Astrocyte of the hippocampus (primary cell): ENCODE data around the gene JOSD2.

Experiments
- DNase-seq: peaks from one replicate; pipeline ENCODE4 v3.0.0; 2011; ENCODE audit warnings: low read depth, low spot score

The JOSD2 gene

GRCh38 chr19:50514346-50515167, 3.6 kb upstream of the JOSD2 start:
- peak; percentile 58 for DNase-seq

- DNase-seq: peak; percentile 23
Measured at GRCh38 chr19:50513746-50514345, 2.9 kb upstream of the JOSD2 start, which contains the start of gene ASPDH. Gene ASPDH, minus strand, starts transcription at chr19:50513913. Its CDS starts 90 bp downstream, at chr19:50513823.

DNA sequence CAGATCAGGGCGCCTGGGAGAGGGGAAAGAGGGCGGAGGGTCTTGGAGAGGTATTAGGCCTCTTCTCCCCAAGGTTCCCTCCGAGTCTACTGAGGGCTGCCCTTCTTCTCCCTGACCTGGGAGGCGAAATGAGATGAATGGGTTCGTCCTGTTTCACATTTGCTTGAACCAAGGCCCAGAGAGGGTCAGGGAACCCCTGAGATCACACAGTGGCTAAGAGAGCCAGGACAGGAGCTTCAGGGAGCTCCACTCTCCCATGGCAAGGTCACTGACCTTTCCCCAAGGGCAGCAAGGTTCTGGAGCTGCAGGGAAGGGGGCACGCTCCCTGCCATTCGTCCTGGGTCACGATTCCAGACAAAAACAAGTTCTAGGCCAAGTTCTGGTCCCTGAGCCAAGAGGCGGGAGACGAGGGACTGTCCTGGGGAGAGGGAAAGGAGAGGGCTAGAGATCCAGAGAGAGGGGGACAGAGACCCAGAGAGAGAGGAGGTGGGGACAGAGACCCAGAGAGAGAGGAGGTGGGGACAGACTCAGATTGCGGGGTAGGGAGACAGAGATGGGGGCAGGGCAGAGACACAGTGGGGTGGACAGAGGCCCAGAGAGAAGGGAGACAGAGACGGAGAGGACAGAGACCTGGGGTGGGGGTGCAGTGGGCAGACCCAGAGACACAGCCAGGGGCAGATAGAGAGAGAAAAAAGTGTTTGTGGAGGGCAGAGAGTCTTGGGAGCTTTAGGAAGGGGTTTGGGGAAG, 2.2 kb upstream of the JOSD2 start:
- DNase-seq: no peak

GRCh38 chr19:50512112-50512998, 1.4 kb upstream of the JOSD2 start:
- DNase-seq: no peak

DNA sequence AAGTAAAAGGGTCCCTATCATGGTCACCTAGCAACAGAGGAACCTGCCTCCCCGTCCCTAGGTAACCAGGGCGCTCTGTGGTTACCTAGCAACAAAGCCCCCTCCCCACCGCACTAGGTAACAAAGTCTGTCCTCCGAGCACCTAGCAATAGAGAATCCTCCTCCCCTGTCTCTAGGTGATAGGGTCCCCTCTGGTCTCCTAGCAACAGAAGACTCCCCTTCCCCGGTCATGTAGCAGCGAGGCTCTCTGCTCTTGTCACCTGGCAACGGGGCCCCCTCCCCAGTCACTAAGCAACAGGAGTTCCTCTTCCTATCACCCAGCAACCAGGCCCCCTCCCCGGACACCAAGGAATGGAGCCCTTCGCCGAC, 307 bp downstream of the JOSD2 start:
- DNase-seq: no peak

- peak; percentile 32 for DNase-seq
Measured at GRCh38 chr19:50510121-50510670, 795 bp downstream of the JOSD2 start.

GRCh38 chr19:50509366-50509765, 1.6 kb downstream of the JOSD2 start:
- DNase-seq: no peak

- no peak for DNase-seq
Measured at GRCh38 chr19:50508843-50509190, 2.2 kb downstream of the JOSD2 start.

DNA sequence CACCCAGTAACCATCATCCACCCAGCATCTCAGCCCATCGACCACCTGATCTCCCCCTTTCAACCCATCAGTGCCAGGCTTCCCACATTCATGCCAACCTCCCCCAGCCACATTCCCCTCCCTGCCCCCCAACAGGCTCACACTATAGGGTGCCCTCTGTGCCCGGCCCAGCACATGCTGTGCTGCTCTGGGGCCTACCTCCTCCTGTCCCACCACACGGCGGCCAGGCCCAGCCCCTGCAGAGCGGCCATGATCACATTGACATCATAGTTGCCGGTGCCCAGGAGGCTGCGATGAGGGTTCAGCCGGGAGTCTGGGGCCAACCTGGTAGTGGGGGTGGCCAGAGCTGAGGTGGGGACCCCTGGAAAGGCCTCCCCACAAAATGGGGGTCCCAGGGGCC, 3.6 kb downstream of the JOSD2 start:
- DNase-seq: no peak

- DNase-seq: no peak
Measured at GRCh38 chr19:50506700-50507099, 4.3 kb downstream of the JOSD2 start.

GRCh38 chr19:50505856-50506611, 5.0 kb downstream of the JOSD2 start:
- no peak for DNase-seq

DNA sequence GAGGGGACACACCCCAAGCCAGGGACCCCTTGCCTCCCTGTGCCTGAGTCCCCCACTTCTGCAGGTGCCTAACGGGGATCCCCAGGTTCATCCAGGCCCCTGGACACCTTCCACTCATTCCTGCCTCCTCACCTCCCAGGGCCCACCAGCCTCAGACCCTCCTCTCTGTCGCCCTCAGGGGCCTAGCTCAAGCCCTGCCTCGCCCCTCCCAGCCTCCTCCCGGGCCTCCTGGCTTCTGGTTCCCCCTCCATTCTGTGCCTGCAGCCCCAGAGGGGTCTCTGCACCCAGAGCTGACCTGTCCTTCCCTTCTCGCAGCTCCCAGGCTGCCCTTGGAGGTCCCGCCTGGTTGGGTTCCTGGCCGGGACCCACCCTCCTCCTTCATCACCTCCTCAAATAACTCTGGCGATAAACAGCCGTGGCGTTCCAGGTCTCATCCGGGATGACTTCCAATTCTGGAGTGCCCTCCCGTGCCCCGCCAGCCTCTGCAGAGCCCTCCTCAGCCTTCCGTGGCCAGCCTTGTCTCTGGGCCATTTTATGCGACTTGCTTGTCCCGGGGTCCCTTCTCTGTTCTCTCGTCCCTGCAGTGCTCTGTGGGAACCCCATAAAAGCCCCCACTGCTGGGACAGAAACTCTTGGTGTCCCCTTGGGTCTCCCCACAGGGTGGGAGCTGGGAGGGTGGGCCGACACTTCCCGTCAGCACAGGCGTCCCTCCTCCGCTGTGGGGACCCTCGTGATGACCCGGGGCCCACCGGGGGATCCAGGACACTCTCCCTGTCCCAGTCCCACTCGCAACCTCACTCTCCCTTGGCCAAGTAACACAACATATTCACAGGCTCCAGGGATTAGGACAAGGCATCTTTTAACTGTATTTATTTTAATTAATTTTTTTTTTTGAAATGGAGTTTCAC, 9.2 kb downstream of the JOSD2 start:
- no peak for DNase-seq

GRCh38 chr19:50501186-50501567, 9.8 kb downstream of the JOSD2 start:
- DNase-seq: no peak

GRCh38 chr19:50500753-50501151, 10.2 kb downstream of the JOSD2 start:
- DNase-seq: no peak

GRCh38 chr19:50500060-50500752, 10.8 kb downstream of the JOSD2 start:
- DNase-seq: peak; percentile 43

DNA sequence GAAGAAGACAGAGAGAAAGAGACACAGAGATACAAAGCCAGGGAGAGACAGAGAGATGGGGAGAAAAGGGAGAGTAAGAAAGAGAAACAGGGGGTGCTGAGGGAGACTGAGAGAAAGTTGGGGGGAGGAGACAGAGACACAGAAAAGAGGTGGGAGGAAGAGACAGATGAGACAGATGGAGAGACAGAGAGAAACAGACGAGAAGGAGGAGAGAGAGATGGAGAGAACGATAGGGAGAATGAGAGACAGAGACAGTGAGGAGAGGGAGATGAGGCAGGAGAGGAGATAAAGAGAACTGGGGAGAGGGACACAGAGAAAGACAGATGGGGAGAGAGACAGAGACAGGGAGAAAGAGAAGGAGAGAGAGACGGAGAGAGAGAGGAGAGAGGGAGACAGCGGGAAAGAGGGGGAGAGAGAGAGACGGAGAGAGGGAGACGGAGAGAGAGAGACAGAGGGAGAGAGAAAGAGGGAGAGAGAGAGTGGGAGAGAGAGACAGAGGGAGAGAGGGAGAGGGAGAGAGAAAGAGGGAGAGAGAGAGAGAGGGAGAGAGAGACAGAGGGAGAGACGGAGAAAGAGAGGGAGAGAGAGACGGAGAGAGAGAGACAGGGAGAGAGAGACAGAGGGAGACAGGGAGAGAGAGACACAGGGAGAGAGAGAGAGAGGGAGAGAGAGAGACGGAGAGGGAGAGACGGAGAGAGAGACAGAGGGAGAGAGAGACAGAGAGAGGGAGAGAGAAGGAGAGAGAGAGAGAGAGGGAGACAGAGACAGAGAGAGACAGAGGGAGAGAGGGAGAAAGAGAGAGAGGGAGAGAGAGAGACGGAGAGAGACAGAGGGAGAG, 12.6 kb downstream of the JOSD2 start:
- no peak for DNase-seq

DNA sequence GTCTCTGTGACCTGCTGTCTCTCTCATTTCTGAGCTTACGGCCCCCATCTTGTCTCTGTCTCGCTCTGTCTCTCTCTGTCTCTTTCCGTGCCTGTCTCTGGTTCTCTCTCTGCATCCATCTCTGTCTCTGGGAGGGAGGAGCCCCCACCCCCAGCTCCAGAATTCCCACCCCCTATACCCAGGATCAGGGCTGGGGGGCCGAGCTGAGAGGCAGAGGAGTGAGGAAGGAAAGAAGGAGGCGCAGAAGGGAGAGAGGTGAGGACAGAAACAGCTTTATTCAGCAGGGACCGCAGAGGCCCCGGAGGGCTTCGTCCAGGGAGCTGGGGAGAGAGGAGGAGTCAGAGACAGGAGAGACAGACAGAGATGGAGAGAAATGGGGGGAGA, 14.0 kb downstream of the JOSD2 start:
- DNase-seq: no peak
